GM21447 (cell line): ENCODE data around the gene RNASE4.
"Not testable (repeated sequence)": the region's sequence is repeated elsewhere in the genome, so short reads cannot be mapped to it uniquely, and the experiment has no call there.

Experiments
- ATAC-seq: cut with Tn5 transposase; IDR thresholded peaks from one replicate; pipeline ENCODE4 v1.9.1; 2021; ENCODE audit not compliant: unreplicated experiment

RNASE4 gene

DNA sequence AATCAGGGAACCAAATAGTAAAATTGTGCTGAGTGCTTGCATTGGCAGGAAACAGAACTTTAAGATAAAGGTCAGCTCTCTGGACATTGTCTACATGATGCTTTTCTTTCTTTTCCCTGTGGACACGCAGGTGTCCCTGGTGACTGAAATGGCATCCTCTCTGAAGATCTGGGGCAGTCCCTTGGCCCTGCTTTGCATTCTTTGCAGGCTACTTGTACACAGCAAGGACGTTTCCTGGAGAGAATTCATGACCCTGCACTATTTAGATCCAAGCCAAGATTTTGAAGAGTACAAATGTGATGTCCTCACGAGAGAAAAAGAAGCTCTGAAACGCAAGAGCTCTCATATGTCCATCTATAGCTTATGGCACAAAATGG is 50.1 kb downstream of the RNASE4 start:
- no peak for ATAC-seq

DNA sequence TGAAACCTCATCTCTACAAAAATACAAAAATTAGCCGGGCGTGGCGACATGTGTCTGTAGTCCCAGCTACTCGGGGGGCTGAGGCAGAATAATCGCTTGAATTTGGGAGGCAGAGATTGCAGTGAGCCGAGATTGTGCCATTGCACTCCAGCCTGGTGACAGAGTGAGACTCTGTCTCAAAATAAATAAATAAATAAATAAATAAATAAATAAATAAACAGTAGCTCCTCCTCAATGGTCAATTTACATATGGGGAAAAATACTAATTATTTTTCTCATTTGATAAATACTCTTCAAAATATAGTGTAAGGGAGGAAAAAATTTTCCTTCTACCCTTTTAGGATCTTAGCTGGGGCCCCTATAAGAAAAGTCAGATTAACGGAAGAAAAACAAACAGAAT is 53.9 kb downstream of the RNASE4 start:
- ATAC-seq: not testable (repeated sequence)

DNA sequence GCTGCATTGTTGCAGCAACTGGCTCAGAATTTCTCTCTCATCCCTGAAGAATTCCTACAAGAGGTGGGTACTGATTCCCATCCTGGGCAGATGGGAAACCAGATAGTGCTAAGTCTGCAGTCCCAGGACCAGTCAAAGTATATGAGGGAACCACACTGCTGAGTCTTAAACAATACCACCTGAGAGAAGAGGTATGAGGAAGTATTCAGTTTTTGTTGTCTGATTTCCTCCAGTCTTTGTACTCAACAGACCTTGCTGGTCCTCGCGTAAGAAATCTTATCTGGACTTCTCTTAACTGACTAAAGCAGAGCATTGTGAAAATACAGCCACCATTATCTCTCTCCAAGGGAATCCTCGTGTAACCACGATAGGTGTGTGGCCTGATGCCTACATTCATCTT is 57.8 kb downstream of the RNASE4 start:
- ATAC-seq: no peak

DNA sequence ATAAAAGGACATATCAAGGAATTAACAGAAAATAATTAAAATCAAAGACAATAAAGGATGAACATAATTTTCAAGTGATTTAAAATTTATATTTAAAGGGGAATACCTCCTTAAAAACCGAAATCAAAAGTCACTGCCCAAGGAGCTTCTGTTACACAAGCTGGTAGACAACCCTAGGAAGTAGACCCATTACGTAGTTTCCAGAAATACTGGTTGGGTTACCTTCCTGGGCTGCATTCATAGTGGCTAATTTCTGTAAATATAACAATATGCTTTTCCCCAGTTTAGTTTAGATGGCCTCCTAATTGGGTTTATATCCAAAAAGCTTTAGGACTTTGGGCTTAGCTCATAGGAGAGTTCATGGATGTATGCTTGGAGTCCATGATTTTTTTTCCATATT is 59.2 kb downstream of the RNASE4 start:
- ATAC-seq: no peak

DNA sequence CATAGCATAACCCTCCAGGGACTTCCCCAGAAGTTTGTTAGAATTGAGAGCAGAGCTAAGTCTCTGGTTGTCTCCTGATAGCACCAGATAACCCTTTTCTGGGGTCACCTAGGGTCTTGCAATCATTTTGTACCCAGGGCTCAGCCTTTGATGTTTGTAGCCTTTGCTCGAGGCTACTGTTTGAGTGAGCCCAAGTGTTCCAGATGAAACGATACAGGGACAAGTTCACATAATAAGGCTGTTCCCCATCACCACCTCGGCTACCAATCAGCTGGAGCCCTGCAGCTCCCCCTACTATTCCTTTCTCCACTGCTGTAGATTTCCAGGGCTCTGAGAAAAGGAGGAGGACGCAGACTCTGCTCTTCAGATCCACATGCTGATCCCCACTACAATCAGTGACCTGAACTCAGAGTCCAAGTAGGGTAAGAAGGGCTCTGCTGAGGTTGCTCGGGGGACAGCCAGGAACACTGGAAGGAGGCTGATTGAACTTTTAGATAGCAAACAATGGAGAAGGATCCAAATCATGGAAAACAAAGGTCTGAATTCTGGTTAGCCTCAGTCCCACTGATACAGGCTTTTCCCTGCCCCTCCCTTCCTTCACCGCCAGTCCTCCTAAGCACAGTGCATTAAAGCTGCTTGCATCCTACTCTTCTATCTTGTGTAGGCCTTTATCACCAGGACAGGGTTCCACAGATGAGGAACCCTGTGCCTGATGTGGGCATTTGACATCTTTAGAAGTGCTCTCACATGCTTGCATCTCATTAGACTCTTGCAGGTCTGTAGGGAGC is 61.4 kb downstream of the RNASE4 start, which contains the start of gene EDDM3A:
Gene EDDM3A (plus strand): TSS at position 317 of the 788 bp plus-strand sequence. CDS start 1,694 bp downstream, outside the sequence.
- no peak for ATAC-seq

DNA sequence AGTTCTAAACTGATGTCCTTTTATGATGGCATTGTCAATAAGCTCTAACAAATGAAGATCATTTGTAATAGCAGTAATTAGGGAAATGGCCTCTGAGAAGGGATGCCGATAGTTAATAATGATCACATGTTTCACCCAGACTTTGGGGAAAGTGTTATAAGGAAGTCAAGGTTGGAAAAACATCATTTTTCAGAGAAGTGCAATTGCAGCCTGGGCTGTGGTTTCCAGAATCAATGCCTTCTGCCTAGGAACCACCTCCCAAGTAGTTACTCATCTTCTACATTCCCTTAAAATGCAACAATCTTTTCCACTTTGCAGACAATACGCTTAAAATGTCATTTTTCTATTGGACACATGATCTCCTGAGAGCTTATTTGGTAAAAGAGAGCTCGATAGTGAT is 62.2 kb downstream of the RNASE4 start:
- no peak for ATAC-seq

DNA sequence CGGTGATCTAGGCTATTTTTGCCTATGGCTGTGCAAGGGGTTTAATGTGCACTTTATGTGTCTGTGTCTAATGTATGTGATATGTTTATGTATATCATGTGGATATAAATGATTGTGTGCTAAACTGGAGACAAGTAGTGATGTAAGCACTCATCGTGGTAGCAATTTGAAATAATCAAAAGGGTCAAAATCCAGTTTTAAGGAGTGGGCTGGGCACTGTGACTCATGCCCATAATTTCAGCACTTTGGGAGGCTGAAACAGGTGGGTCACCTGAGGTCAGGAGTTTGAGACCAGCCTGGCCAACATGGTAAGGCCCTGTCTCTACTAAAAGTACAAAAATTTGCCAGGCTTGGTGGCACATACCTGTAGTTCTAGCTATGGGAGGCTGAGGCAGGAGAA is 64.1 kb downstream of the RNASE4 start:
- no peak for ATAC-seq

DNA sequence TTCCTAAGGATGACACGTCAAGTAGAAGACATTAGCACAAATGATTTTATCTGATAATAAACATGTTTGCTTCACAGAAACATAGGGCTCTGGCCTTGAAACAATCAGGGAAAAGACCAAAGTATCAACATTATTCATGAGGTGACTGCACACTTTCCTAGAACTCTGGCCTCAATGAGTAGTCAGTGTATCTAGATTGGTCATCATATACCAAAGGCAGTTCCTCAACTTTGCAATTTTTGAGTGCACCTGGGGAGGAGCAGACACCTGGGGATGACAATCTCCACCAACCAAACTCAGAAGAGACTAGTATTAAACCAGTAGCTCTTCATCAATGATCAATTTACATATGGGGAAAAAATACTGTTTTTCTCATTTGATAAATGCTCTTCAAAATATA is 65.8 kb downstream of the RNASE4 start:
- no peak for ATAC-seq
